Liver (tissue), 3 donors: ENCODE data around the gene TMTC2.

Source experiments
- EGR1 ChIP-seq, 2 donors: IDR thresholded peaks; 2 replicates each; pipeline ENCODE4 v1.6.1; 2016 to 2018; ENCODE audit warnings: antibody characterized with exemption in 2 of 2, low read depth in 2 of 2
- FOXA1 ChIP-seq: IDR thresholded peaks from 2 replicates; pipeline ENCODE4 v1.6.1; 2016; ENCODE audit warnings: antibody characterized with exemption
- GABPA ChIP-seq, 2 donors: IDR thresholded peaks in 1 of 2; conservative IDR thresholded peaks in 1 of 2; 2 replicates each; pipeline ENCODE4 v1.6.1; 2016; ENCODE audit warnings: antibody characterized with exemption in 2 of 2, mild to moderate bottlenecking in 1 of 2, moderate library complexity in 1 of 2
- JUND ChIP-seq, 2 donors: IDR thresholded peaks; 2 replicates each; pipeline ENCODE4 v1.6.1; 2016; ENCODE audit warnings: antibody characterized with exemption in 2 of 2
- TAF1 ChIP-seq: conservative IDR thresholded peaks from 2 replicates; pipeline ENCODE4 v1.6.1; 2016; ENCODE audit warnings: antibody characterized with exemption, mild to moderate bottlenecking
- TF ChIP-seq, protein P1 (sequence below): fragments of 150-350 bp; IDR thresholded peaks from 2 replicates; pipeline ENCODE4 v1.5.1; 2017; ENCODE audit warnings: improper control_type of control experiment, low read depth, low read length; ENCODE audit not compliant: missing input control
- TF ChIP-seq, protein P2 (sequence below): IDR thresholded peaks from 2 replicates; pipeline ENCODE4 v1.6.1; 2016; ENCODE audit warnings: antibody characterized with exemption
- TF ChIP-seq, protein P3 (sequence below): IDR thresholded peaks from 2 replicates; pipeline ENCODE4 v1.6.1; 2016; ENCODE audit warnings: antibody characterized with exemption
- TF ChIP-seq, protein P4 (sequence below): IDR thresholded peaks from 2 replicates; pipeline ENCODE4 v1.6.1; 2016; ENCODE audit warnings: antibody characterized with exemption
- TF ChIP-seq, protein P5 (sequence below): IDR thresholded peaks from 2 replicates; pipeline ENCODE4 v1.6.1; 2016; ENCODE audit warnings: antibody characterized with exemption, mild to moderate bottlenecking
- donor health status: healthy.
- donor health status: healthy.

DNA sequence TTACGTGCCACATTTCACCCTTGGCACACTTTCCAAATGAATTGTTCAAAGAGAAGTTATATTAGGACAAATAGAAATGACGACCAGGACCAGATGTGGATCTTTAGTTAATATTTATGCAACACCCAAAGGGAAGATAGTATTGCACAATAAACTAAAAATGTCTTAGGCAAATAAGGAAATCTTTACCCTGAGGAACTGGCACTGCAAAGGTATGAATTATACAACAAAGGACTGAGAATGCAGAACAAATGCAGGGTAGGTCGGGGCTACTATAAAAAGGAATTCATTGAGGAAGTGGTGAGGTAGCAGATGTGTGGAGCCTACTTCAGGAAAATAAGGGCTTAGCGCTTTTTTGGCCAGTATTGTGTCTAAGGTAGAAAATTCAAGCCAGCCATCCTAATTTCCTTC is 3.9 kb upstream of the TMTC2 start:
- TF ChIP-seq, protein P1, sequence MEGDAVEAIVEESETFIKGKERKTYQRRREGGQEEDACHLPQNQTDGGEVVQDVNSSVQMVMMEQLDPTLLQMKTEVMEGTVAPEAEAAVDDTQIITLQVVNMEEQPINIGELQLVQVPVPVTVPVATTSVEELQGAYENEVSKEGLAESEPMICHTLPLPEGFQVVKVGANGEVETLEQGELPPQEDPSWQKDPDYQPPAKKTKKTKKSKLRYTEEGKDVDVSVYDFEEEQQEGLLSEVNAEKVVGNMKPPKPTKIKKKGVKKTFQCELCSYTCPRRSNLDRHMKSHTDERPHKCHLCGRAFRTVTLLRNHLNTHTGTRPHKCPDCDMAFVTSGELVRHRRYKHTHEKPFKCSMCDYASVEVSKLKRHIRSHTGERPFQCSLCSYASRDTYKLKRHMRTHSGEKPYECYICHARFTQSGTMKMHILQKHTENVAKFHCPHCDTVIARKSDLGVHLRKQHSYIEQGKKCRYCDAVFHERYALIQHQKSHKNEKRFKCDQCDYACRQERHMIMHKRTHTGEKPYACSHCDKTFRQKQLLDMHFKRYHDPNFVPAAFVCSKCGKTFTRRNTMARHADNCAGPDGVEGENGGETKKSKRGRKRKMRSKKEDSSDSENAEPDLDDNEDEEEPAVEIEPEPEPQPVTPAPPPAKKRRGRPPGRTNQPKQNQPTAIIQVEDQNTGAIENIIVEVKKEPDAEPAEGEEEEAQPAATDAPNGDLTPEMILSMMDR, result no peak
- TF ChIP-seq GABPA (IDR thresholded peaks at IDR 0.05 in 1 of 2, conservative IDR thresholded peaks at IDR 0.05 in 1 of 2) (no peak), JUND (IDR thresholded peaks at IDR 0.05) (no peak), FOXA1 (no peak), EGR1 (IDR thresholded peaks at IDR 0.05; ENCODE audit: low read depth in 2 of 2) (no peak), TAF1 (no peak)
- TF ChIP-seq, protein P2, sequence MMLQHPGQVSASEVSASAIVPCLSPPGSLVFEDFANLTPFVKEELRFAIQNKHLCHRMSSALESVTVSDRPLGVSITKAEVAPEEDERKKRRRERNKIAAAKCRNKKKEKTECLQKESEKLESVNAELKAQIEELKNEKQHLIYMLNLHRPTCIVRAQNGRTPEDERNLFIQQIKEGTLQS, result no peak
- TF ChIP-seq, protein P3, sequence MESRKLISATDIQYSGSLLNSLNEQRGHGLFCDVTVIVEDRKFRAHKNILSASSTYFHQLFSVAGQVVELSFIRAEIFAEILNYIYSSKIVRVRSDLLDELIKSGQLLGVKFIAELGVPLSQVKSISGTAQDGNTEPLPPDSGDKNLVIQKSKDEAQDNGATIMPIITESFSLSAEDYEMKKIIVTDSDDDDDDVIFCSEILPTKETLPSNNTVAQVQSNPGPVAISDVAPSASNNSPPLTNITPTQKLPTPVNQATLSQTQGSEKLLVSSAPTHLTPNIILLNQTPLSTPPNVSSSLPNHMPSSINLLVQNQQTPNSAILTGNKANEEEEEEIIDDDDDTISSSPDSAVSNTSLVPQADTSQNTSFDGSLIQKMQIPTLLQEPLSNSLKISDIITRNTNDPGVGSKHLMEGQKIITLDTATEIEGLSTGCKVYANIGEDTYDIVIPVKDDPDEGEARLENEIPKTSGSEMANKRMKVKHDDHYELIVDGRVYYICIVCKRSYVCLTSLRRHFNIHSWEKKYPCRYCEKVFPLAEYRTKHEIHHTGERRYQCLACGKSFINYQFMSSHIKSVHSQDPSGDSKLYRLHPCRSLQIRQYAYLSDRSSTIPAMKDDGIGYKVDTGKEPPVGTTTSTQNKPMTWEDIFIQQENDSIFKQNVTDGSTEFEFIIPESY, result no peak
- TF ChIP-seq, protein P4, sequence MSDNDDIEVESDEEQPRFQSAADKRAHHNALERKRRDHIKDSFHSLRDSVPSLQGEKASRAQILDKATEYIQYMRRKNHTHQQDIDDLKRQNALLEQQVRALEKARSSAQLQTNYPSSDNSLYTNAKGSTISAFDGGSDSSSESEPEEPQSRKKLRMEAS, result no peak
- TF ChIP-seq, protein P5, sequence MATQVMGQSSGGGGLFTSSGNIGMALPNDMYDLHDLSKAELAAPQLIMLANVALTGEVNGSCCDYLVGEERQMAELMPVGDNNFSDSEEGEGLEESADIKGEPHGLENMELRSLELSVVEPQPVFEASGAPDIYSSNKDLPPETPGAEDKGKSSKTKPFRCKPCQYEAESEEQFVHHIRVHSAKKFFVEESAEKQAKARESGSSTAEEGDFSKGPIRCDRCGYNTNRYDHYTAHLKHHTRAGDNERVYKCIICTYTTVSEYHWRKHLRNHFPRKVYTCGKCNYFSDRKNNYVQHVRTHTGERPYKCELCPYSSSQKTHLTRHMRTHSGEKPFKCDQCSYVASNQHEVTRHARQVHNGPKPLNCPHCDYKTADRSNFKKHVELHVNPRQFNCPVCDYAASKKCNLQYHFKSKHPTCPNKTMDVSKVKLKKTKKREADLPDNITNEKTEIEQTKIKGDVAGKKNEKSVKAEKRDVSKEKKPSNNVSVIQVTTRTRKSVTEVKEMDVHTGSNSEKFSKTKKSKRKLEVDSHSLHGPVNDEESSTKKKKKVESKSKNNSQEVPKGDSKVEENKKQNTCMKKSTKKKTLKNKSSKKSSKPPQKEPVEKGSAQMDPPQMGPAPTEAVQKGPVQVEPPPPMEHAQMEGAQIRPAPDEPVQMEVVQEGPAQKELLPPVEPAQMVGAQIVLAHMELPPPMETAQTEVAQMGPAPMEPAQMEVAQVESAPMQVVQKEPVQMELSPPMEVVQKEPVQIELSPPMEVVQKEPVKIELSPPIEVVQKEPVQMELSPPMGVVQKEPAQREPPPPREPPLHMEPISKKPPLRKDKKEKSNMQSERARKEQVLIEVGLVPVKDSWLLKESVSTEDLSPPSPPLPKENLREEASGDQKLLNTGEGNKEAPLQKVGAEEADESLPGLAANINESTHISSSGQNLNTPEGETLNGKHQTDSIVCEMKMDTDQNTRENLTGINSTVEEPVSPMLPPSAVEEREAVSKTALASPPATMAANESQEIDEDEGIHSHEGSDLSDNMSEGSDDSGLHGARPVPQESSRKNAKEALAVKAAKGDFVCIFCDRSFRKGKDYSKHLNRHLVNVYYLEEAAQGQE, result no peak
